Measurements from ENCODE around the gene RCBTB1.

- TF ChIP-seq, protein P1, sequence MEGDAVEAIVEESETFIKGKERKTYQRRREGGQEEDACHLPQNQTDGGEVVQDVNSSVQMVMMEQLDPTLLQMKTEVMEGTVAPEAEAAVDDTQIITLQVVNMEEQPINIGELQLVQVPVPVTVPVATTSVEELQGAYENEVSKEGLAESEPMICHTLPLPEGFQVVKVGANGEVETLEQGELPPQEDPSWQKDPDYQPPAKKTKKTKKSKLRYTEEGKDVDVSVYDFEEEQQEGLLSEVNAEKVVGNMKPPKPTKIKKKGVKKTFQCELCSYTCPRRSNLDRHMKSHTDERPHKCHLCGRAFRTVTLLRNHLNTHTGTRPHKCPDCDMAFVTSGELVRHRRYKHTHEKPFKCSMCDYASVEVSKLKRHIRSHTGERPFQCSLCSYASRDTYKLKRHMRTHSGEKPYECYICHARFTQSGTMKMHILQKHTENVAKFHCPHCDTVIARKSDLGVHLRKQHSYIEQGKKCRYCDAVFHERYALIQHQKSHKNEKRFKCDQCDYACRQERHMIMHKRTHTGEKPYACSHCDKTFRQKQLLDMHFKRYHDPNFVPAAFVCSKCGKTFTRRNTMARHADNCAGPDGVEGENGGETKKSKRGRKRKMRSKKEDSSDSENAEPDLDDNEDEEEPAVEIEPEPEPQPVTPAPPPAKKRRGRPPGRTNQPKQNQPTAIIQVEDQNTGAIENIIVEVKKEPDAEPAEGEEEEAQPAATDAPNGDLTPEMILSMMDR (IDR thresholded peaks at IDR 0.05) = peak in 1 of 4 experiments; percentile 36
- no peak for TF ChIP-seq POLR2A (IDR thresholded peaks at IDR 0.05)
Measured at GRCh38 chr13:49517461-49517860, 67.9 kb downstream of the RCBTB1 start.

Measured in gastroesophageal sphincter (tissue), 3 donors.